ENCODE measurements around the gene MED27.

Gene MED27

DNA sequence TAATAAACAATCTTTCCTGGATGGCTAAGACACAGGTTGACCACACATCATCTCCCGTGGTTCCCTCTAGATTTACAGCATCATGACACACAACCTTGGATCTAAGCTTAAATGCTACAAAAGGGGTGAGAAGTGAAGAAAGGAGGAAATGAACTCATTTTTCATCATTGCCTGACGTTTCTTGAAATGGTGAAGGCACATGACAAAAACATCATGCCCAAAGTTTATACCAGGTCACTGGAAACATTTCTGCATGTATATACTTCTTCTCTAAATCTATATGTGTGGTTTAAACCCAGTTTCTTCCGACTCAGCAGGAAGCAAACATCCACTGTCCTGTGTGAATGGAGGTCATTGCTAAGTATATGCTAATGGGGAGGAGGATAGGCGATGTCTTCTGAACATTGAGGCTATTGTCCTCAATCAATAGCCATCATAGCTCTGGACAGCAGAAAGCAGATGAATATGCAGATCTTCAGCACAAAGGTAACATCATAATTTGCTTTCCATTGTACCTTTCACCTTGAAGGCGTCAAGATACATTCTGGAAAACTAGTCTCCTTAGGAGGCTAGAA lies 137.4 kb downstream of the MED27 start:
- H3K4me3 ChIP-seq (ENCODE audit: low read depth, low read length), result no peak overlapping the region
- DNase-seq (ENCODE audit: low read depth), result no peak
- TF ChIP-seq, protein P1, sequence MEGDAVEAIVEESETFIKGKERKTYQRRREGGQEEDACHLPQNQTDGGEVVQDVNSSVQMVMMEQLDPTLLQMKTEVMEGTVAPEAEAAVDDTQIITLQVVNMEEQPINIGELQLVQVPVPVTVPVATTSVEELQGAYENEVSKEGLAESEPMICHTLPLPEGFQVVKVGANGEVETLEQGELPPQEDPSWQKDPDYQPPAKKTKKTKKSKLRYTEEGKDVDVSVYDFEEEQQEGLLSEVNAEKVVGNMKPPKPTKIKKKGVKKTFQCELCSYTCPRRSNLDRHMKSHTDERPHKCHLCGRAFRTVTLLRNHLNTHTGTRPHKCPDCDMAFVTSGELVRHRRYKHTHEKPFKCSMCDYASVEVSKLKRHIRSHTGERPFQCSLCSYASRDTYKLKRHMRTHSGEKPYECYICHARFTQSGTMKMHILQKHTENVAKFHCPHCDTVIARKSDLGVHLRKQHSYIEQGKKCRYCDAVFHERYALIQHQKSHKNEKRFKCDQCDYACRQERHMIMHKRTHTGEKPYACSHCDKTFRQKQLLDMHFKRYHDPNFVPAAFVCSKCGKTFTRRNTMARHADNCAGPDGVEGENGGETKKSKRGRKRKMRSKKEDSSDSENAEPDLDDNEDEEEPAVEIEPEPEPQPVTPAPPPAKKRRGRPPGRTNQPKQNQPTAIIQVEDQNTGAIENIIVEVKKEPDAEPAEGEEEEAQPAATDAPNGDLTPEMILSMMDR (IDR thresholded peaks at IDR 0.05; ENCODE audit: control insufficient read depth, extremely low read depth, insufficient read depth), result no peak

- DNase-seq (ENCODE audit: low read depth), result no peak
- no peak overlapping the region for H3K4me3 ChIP-seq (ENCODE audit: low read depth, low read length)
- TF ChIP-seq, protein P1 (IDR thresholded peaks at IDR 0.05; ENCODE audit: control insufficient read depth, extremely low read depth, insufficient read depth), result no peak
These were observed 142.2 kb downstream of the MED27 start for GRCh38 chr9:131937451-131937850.

- H3K4me3 ChIP-seq (ENCODE audit: low read depth, low read length), result no peak overlapping the region
- DNase-seq (ENCODE audit: low read depth), result no peak
- TF ChIP-seq, protein P1 (IDR thresholded peaks at IDR 0.05; ENCODE audit: control insufficient read depth, extremely low read depth, insufficient read depth), result no peak
These were observed 142.7 kb downstream of the MED27 start for GRCh38 chr9:131936929-131937328.

DNA sequence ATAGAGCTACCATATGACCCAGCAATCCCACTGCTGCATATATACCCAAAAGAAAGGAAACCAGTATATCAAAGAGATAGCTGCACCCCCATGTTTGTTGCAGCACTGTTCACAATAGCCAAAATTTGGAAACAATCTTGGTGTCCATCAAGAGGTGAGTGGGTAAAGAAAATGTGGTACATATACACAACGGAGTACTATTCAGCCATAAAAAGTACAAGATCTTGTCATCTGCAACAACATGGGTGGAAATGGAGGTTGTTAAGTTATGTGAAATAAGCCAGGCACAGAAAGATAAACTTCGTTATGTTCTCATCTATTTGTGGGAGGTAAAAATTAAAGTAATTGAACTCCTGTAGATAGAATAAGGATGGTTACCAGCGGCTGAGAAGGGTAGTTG lies 145.0 kb downstream of the MED27 start:
- no peak overlapping the region for H3K4me3 ChIP-seq (ENCODE audit: low read depth, low read length)
- DNase-seq (ENCODE audit: low read depth), result no peak
- TF ChIP-seq, protein P1 (IDR thresholded peaks at IDR 0.05; ENCODE audit: control insufficient read depth, extremely low read depth, insufficient read depth), result no peak

DNA sequence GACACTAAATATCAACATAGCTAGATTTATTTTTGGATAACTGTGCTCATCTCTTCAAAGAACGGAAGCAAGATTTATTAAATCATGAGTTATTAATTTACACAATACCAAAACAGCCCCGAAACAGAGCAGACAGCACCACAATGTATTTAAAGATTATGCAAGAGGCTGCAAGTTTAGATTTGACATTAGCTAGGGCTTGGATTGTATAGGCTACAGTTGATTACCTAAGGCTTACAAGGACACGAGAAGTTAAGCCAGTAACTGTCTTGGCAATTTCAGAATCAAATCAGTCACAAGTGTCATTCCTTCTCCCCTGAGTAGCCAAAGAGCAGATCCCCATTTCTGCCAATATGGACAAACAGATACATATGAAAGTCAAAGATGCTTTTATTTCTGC lies 152.6 kb downstream of the MED27 start:
- no peak overlapping the region for H3K4me3 ChIP-seq (ENCODE audit: low read depth, low read length)
- TF ChIP-seq, protein P1 (IDR thresholded peaks at IDR 0.05; ENCODE audit: control insufficient read depth, extremely low read depth, insufficient read depth), result no peak
- no peak for DNase-seq (ENCODE audit: low read depth)

DNA sequence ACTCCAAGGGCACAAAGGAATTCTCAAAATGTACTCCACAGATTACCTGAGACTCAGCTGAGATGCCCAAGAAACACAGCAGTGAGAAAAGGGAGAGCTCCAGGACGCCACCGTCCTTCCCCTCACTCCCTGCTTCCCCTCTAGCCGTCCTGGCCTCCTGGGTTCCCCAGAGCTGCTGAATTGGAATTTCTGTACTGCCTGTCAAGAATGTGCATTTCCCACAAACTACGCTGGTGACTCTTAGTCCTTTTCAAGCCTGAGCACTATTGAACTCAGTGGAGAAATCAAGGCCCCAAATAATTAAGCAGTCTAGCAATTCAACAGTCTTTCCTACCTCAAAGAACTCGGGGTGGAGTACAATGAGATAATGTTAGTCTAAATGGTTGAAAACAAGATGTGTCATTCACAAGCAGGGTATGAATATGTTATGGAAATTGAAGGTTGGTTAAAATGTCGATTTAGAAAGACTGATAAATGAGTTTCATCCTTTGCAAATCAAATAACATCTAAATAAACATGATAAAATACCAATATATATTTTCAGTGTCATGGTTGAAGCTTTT lies 153.2 kb downstream of the MED27 start:
- no peak for DNase-seq (ENCODE audit: low read depth)
- TF ChIP-seq, protein P1 (IDR thresholded peaks at IDR 0.05; ENCODE audit: control insufficient read depth, extremely low read depth, insufficient read depth), result no peak
- H3K4me3 ChIP-seq (ENCODE audit: low read depth, low read length), result no peak overlapping the region

- no peak for DNase-seq (ENCODE audit: low read depth)
- TF ChIP-seq, protein P1 (IDR thresholded peaks at IDR 0.05; ENCODE audit: control insufficient read depth, extremely low read depth, insufficient read depth), result no peak
- no peak overlapping the region for H3K4me3 ChIP-seq (ENCODE audit: low read depth, low read length)
These were observed 153.9 kb downstream of the MED27 start for GRCh38 chr9:131925677-131926177.
